Choroid plexus epithelial cell (primary cell): ENCODE results near the gene CADM4.
"Not testable (repeated sequence)": the region's sequence is repeated elsewhere in the genome, so short reads cannot be mapped to it uniquely, and the experiment has no call there.

Source experiments
- DNase-seq: peaks from one replicate; pipeline ENCODE4 v3.0.0-alpha.2; 2010; ENCODE audit warnings: low read depth
- H3K4me3 ChIP-seq: 2 replicates; pipeline ENCODE4 v1.5.1; 2011; ENCODE audit warnings: low read depth, mild to moderate bottlenecking, control low read depth, low read length, moderate library complexity
- TF ChIP-seq, protein P1 (sequence below): conservative IDR thresholded peaks from 2 replicates; pipeline ENCODE4 v1.5.1; 2011; ENCODE audit warnings: low read depth, mild to moderate bottlenecking, control low read depth, inconsistent platforms, low read length, moderate library complexity

The CADM4 gene

DNA sequence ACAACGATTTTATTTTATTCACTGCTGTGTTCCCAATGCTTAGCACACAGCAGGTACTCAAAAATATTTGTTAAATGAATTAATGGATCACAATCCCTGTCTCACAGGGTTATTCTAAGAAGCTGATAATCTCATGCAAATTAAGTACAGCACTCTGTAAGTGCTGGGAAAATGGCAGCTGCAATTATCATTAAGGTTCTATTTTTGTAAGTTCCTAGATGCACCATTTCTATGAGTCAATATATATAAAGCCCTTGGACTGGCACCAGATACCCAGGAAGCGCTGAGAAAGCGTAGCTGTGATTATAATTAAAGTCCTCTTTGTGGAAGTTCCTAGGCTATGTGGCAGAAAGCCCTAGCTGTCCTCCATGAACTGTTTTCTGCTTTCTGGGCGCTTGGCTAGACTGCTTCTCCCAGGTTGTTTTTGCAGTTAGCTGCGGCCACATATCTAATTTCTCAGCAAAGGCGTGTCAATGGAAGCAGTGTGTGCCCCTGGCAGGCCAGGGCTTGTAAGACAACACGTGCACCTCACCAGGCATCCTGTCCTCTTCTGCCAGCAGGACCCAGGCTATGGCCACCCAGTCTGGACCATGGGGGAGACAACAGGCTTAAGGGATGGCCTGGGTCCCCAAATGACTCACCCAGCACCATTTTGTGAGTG lies 33.0 kb downstream of the CADM4 start:
- H3K4me3 ChIP-seq, result no peak overlapping the region
- TF ChIP-seq, protein P1, sequence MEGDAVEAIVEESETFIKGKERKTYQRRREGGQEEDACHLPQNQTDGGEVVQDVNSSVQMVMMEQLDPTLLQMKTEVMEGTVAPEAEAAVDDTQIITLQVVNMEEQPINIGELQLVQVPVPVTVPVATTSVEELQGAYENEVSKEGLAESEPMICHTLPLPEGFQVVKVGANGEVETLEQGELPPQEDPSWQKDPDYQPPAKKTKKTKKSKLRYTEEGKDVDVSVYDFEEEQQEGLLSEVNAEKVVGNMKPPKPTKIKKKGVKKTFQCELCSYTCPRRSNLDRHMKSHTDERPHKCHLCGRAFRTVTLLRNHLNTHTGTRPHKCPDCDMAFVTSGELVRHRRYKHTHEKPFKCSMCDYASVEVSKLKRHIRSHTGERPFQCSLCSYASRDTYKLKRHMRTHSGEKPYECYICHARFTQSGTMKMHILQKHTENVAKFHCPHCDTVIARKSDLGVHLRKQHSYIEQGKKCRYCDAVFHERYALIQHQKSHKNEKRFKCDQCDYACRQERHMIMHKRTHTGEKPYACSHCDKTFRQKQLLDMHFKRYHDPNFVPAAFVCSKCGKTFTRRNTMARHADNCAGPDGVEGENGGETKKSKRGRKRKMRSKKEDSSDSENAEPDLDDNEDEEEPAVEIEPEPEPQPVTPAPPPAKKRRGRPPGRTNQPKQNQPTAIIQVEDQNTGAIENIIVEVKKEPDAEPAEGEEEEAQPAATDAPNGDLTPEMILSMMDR, result no peak
- no peak for DNase-seq

DNA sequence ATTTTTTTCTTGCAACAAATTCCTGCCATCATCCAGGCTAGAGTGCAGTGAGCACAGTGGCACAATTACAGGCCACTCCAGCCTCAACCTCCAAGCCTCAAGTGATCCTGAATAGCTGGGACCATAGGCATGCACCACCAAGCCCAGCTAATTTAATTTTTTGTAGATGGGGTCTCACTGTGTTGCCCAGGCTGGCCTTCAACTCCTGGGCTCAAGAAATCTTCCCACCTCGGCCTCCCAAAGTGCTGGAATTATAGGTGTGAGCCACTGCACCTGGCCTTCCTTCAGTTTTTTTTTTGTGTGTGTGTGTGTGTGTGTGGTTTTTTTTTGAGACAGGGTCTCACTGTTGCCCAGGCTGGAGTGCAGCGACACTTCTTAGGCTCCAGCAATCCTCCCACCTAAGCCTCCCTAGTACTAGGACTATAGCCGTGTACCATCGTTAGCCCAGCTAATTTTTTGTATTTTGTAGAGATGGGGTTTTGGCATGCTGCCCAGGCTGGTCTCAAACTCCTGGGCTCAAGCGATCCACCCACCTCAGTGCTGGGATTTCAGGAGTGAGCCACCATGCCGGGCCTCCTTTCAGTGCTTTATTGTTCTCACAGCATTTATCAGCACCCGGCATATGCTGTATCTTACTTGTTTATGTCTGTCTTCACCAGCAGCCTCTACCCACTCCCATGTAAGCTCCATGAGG lies 33.6 kb downstream of the CADM4 start:
- no peak for DNase-seq
- no peak overlapping the region for H3K4me3 ChIP-seq
- TF ChIP-seq, protein P1, result no peak

GRCh38 chr19:43600326-43600725 lies 39.3 kb downstream of the CADM4 start:
- not testable (repeated sequence) for DNase-seq, H3K4me3 ChIP-seq

DNA sequence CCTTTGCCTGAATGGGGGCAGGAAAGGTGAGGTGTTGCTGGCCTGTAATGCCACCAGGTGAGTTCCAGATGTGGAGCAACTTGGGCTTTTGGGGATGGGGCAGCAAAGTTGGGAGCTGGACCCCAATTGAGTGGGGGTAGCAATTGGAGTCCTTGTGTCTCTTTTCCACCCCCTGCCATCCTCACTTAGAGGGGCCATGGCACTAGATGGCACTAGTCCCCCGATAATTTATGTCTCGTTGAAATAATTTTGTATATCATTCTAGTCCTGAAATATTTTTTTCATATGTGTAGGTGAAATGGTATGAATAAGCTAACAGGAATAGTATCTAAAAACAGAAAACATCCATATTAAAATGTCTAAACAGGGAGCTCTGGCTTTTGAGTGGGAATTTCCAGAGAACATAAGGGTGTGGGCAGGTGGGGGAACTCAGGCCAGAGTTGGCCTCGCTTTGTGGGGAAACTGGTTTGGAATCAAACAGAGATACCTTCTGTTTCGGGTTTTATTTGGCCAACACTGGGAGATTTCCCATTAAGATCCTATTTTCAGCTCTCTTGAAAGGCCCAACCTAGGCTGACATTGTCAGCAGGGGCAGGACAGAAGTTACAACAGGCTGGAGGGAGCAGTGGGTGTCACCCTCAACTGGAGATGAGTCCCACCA lies 39.9 kb downstream of the CADM4 start:
- no peak for DNase-seq
- TF ChIP-seq, protein P1, result no peak
- no peak overlapping the region for H3K4me3 ChIP-seq

DNA sequence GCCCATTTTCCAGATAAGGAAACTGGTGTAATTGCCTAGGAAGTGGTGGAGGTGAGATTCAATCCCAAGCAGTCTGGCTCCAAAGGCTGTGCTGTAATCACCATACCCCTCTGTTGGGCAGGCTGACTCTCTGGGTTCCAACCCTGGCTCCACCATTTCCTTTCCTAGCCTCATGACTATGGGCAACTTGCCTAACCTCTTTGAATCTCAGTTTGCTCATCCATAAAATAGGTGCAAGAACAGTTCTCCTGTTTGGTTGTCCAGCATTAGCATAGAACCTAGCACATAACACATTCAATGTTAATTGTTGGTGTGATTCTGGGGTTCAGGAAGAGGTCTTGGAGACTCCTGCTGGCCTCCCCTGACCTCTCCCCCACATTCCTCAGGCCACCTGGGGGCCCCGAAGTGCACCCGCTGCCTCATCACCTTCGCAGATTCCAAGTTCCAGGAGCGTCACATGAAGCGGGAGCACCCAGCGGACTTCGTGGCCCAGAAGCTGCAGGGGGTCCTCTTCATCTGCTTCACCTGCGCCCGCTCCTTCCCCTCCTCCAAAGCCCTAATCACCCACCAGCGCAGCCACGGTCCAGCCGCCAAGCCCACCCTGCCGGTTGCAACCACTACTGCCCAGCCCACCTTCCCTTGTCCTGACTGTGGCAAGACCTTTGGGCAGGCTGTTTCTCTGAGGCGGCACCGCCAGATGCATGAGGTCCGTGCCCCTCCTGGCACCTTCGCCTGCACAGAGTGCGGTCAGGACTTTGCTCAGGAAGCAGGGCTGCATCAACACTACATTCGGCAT lies 41.0 kb downstream of the CADM4 start:
- no peak overlapping the region for H3K4me3 ChIP-seq
- TF ChIP-seq, protein P1, result no peak
- DNase-seq, result no peak

- H3K4me3 ChIP-seq, result no peak overlapping the region
- TF ChIP-seq, protein P1, result no peak
- DNase-seq, result no peak
Measured at GRCh38 chr19:43597876-43598275, 41.8 kb downstream of the CADM4 start.

DNA sequence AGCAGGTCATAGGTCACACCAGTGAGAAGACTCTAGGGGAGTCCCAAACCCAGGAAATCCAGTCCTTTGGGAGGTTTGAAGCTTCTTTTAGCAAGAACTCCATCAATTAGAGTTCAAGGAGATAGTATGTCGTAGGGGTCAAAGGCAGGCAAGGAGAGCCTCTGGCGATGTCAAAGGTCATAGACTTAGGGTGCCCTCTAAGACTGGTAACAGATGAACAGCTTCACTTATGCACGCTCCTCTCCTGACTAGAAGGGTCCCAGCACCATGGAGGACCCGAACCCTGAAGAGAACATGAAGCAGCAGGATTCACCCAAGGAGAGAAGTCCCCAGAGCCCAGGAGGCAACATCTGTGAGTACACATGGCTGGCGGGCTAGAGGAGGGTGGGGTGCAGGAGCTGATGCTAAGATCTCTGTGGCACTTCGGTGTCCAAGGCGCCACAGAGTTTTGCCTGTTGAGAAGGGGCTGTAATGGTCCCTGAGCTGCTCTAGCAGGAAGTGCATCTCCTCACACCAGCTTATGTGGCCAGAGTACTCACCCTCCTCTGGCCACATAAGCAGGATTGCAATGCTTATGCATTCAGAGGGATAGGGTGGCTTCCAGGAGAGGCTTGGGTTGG lies 42.7 kb downstream of the CADM4 start:
- TF ChIP-seq, protein P1, result no peak
- H3K4me3 ChIP-seq, result peak overlapping the region; percentile 76
- peak; percentile 13 for DNase-seq
